ENCODE measurements around the gene SNX20. TPM values are rescaled to one million over a fixed set of nuclear protein-coding genes. Genes with fewer than 3 reads are reported as not detected.
A peak's percentile ranks its signal among the peaks of the same experiment; 100 is the strongest.

The SNX20 gene
- total and polyA plus RNA-seq, 2 of the 4 experiments (the other 2 are of a cell fraction), result not detected

DNA sequence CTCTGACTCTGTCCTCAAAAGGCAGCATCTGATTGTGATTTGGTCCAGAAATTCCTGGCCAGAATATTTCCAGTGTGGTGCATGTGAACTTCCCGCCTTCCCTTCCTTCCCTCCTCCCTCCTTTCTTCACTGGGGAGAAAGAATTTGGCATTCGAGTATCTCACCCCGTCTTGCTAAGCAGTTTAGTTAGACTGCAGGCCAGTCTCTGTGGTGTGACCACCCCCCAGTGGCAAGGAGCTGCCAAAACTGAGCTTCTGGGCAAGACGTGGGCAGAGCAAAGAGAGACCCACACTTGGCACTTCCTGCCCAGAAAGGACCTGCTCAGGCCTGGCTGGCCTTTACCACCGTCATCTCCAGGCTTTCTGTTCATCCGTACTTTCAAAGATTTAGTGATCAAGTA lies 36.4 kb downstream of the SNX20 start:
- Histone ChIP-seq H2BK20ac (ENCODE audit: low read depth, low read length) (no peak overlapping the region), H4K20me1 (ENCODE audit: insufficient read depth, low read length) (no peaks in the 10 kb centered on the region), H4K91ac (ENCODE audit: insufficient read depth, low read depth, low read length) (no peak overlapping the region), H2BK5ac (ENCODE audit: low read depth, low read length, poor library complexity, severe bottlenecking) (no peak overlapping the region), H3K79me1 (ENCODE audit: low read depth in 1 of 2, low read length in 2 of 2) (no peaks in the 10 kb centered on the region), H3K36me3 (ENCODE audit: control insufficient read depth, insufficient read depth, low read length) (no peaks in the 10 kb centered on the region), H3K4ac (ENCODE audit: low read depth, low read length) (no peak overlapping the region), H3K9me1 (ENCODE audit: insufficient read depth, low read length) (no peaks in the 10 kb centered on the region), H3K18ac (ENCODE audit: low read depth, low read length) (no peak overlapping the region), H3K4me3 (ENCODE audit: insufficient read depth, low read depth, low read length) (no peak overlapping the region), H3K27me3 (ENCODE audit: control insufficient read depth, insufficient read depth, low read length) (peaks cover 20% of the 10 kb centered on the region), H2AFZ (replicated peaks; ENCODE audit: low read length, poor library complexity) (no peak overlapping the region), H4K5ac (ENCODE audit: low read depth, low read length) (no peak overlapping the region), H2BK120ac (ENCODE audit: low read depth, low read length) (no peak overlapping the region), H3K4me2 (ENCODE audit: low read depth, low read length) (no peak overlapping the region), H2AK9ac (replicated peaks; ENCODE audit: low read depth, low read length, poor library complexity) (no peak overlapping the region), H3K23ac (ENCODE audit: low read depth, low read length) (no peak overlapping the region), H2BK15ac (ENCODE audit: low read depth, low read length) (no peak overlapping the region), H3K27ac (ENCODE audit: insufficient read depth, low read length) (no peak overlapping the region), H4K8ac (ENCODE audit: low read depth in 2 of 2, low read length in 2 of 2) (no peak overlapping the region), H3K9me3 (ENCODE audit: control insufficient read depth, insufficient read depth, low read length) (no peaks in the 10 kb centered on the region), H3K56ac (ENCODE audit: extremely low read depth, insufficient read depth, low read length) (no peak overlapping the region), H3K9ac (ENCODE audit: low read depth, low read length) (no peak overlapping the region), H2AK5ac (ENCODE audit: low read depth, low read length) (no peak overlapping the region), H3K14ac (replicated peaks; ENCODE audit: low read depth, low read length) (no peak overlapping the region), H3K4me1 (ENCODE audit: control insufficient read depth, insufficient read depth, low read length) (no peaks in the 10 kb centered on the region)
- CTCF ChIA-PET, result interaction anchor here (1.8 kb wide), 1 partner anchor 21 kb away, joined by 5 read pairs; no protein-coding TSS in a partner anchor
- DNase-seq (no peak), ATAC-seq (ENCODE audit: low read depth) (no peak)
- in situ Hi-C loops (cut with MboI; ENCODE audit: low sequenced_read_pairs), result no loop called here
- POLR2A ChIA-PET (ENCODE audit: unreplicated experiment), result no interaction called here
- BruUV-seq (replicated peaks), result no TSS peak
- intact Hi-C loops (cut with micrococcal nuclease), result no loop called here
- dilution Hi-C loops (cut with HindIII; ENCODE audit: low sequenced_read_pairs, unreplicated experiment), result no loop called here
- no peak for TF ChIP-seq NFE2L2 (IDR thresholded peaks at IDR 0.05; ENCODE audit: low read depth, low read length)
- no peak for TF ChIP-seq MAFK (IDR thresholded peaks at IDR 0.05; ENCODE audit: low read depth, low read length)
- TF ChIP-seq POLR2A (IDR thresholded peaks at IDR 0.05; ENCODE audit: low read depth, low read length), result no peak
- TF ChIP-seq, protein P1, sequence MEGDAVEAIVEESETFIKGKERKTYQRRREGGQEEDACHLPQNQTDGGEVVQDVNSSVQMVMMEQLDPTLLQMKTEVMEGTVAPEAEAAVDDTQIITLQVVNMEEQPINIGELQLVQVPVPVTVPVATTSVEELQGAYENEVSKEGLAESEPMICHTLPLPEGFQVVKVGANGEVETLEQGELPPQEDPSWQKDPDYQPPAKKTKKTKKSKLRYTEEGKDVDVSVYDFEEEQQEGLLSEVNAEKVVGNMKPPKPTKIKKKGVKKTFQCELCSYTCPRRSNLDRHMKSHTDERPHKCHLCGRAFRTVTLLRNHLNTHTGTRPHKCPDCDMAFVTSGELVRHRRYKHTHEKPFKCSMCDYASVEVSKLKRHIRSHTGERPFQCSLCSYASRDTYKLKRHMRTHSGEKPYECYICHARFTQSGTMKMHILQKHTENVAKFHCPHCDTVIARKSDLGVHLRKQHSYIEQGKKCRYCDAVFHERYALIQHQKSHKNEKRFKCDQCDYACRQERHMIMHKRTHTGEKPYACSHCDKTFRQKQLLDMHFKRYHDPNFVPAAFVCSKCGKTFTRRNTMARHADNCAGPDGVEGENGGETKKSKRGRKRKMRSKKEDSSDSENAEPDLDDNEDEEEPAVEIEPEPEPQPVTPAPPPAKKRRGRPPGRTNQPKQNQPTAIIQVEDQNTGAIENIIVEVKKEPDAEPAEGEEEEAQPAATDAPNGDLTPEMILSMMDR (conservative IDR thresholded peaks at IDR 0.05; ENCODE audit: low read depth, low read length), result 0 out of 2 replicates have a peak, but pooled peaks have one; percentile 7
- TF ChIP-seq RAD21 (IDR thresholded peaks at IDR 0.05; ENCODE audit: low read length), result peak; percentile 20; the same call in 1 of the 2 replicates
- no peak for TF ChIP-seq MAZ (IDR thresholded peaks at IDR 0.05; ENCODE audit: borderline replicate concordance, low read depth, low read length)
- 15% methylated on average over 2 of the region's 6 CpGs; no CpG with 5 or more reads in 1 of the 2 experiments for WGBS, 2 experiments (ENCODE audit: extremely low coverage in 2 of 2, insufficient read length in 1 of 2)

All from IMR-90 (cell line).